ENCODE measurements around the gene GLIPR1L1. TPM values are rescaled to one million over a fixed set of nuclear protein-coding genes. Genes with fewer than 3 reads are reported as not detected.

GLIPR1L1 gene
- total RNA-seq, 2 donors from 2014 or later = not detected

Other genes starting within 250 kb of the GLIPR1L1 start
- not detected for gene KCNC2, start 124.8 kb upstream of the GLIPR1L1 start, total RNA-seq
- gene CAPS2, start 4.3 kb upstream of the GLIPR1L1 start, total RNA-seq = 10 to 100 TPM; 10.2 to 10.6 TPM
- 1 to 10 TPM in 1 of 2 donors, under 1 TPM in 1; 0.92 to 1.7 TPM for gene GLIPR1L2, start 56.4 kb downstream of the GLIPR1L1 start, total RNA-seq
- gene GLIPR1, start 146.1 kb downstream of the GLIPR1L1 start, total RNA-seq = 10 to 100 TPM; 20.2 to 28.8 TPM
- gene KRR1, start 176.9 kb downstream of the GLIPR1L1 start, total RNA-seq = 10 to 100 TPM; 30.0 to 37.9 TPM